Measurements from ENCODE around the gene ADGRV1.

Gene ADGRV1

DNA sequence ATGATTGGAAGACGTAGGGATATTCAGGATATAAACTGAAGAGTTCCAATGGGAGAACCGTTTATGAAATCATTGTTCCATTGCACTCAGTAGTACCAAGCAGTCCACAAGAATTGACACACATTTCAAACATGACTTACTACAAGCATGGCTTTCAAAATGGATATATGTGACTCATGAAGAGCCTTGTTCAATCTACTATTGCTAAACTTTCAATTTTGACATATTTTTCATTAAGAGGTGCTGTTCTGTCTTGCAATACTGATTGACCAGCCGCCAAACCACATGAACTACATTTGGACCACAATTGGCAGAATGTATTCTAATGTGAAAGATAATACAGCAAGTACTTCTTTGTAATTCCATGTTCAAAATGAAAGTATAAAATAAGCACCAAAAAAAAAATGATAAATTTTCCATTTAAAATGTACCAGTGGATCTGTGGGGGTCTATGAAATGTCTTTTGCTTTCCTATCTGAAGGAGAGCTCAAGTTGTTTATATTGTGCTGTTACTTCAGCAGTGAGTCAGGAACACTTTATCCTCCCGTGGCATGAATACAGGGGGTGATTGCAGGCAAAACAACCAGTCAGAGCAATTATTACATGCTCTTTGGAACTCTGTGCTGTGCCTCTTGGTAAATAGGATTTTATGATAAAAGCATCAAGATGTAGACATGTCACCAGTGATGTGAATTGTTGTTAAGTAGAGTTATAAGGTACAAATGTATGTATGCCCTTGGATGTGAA lies 458.5 kb downstream of the ADGRV1 start:
- DNase-seq (ENCODE audit: extremely low read depth, low read depth), result no peak
- TF ChIP-seq, protein P1, sequence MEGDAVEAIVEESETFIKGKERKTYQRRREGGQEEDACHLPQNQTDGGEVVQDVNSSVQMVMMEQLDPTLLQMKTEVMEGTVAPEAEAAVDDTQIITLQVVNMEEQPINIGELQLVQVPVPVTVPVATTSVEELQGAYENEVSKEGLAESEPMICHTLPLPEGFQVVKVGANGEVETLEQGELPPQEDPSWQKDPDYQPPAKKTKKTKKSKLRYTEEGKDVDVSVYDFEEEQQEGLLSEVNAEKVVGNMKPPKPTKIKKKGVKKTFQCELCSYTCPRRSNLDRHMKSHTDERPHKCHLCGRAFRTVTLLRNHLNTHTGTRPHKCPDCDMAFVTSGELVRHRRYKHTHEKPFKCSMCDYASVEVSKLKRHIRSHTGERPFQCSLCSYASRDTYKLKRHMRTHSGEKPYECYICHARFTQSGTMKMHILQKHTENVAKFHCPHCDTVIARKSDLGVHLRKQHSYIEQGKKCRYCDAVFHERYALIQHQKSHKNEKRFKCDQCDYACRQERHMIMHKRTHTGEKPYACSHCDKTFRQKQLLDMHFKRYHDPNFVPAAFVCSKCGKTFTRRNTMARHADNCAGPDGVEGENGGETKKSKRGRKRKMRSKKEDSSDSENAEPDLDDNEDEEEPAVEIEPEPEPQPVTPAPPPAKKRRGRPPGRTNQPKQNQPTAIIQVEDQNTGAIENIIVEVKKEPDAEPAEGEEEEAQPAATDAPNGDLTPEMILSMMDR (IDR thresholded peaks at IDR 0.05; ENCODE audit: low read depth, low read length), result no peak

- TF ChIP-seq, protein P1 (IDR thresholded peaks at IDR 0.05; ENCODE audit: low read depth, low read length), result no peak
- no peak for DNase-seq (ENCODE audit: extremely low read depth, low read depth)
Observed at GRCh38 chr5:91018200-91018599, 459.6 kb downstream of the ADGRV1 start.

GRCh38 chr5:91018712-91019371 lies 460.2 kb downstream of the ADGRV1 start:
- TF ChIP-seq, protein P1 (IDR thresholded peaks at IDR 0.05; ENCODE audit: low read depth, low read length), result no peak
- no peak for DNase-seq (ENCODE audit: extremely low read depth, low read depth)

DNA sequence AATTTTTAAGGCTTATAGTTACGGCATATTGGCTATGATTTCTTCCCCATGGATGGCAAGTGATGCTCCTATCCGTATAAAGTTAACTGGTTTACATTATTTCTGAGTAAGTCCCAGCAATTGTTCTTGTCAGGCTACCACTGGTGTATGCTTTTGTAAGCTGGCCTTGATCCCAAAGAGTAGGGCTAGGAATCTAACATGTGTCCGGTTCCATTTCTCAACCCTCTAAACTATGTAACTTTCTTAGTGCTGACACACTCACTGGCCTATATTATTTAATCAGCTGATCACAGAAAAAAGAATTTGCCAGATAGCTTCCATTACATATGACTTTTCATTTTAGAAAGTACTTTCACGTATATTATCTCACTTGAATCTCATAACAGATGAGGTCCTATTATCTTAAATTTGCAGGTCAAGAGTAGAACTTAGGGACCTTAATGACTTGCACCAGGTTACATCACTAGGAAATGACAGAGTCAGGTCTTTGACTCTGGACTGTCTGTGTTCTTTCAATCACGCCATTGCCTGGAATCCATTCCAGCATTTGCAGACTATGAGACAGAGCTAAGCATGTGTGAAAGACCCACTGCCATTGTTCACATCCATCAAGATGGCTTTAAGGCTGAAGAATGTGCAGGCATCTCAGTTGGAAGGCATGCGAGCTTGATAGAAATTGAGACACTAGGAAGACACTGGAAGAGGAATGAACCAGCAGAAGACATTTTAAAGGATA lies 461.6 kb downstream of the ADGRV1 start:
- DNase-seq (ENCODE audit: extremely low read depth, low read depth), result no peak
- TF ChIP-seq, protein P1 (IDR thresholded peaks at IDR 0.05; ENCODE audit: low read depth, low read length), result no peak

DNA sequence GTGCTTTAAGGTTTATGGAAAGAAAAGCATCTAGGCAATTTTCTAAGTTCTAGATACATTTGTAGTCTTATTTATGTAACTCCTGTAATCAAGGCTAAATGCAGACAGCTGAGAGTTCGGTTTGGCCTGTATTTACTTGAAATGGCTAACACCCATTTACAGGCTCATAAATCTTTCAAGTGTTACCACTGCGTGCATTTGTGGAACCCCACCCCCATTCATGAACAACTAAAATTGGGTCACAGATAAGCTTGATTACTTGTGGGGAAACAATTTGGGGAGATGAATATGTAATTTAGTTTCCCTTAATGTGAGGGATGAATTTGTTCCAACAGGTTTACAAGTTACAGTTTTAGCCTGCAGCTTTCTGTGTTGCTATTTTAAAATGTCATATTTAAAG lies 463.9 kb downstream of the ADGRV1 start:
- DNase-seq (ENCODE audit: extremely low read depth, low read depth), result no peak
- TF ChIP-seq, protein P1 (IDR thresholded peaks at IDR 0.05; ENCODE audit: low read depth, low read length), result no peak

- TF ChIP-seq, protein P1 (IDR thresholded peaks at IDR 0.05; ENCODE audit: low read depth, low read length), result no peak
- no peak for DNase-seq (ENCODE audit: extremely low read depth, low read depth)
Observed at GRCh38 chr5:91024206-91024605, 465.6 kb downstream of the ADGRV1 start.

GRCh38 chr5:91024727-91025126 lies 466.1 kb downstream of the ADGRV1 start:
- no peak for DNase-seq (ENCODE audit: extremely low read depth, low read depth)
- TF ChIP-seq, protein P1 (IDR thresholded peaks at IDR 0.05; ENCODE audit: low read depth, low read length), result no peak

Data from AG09319 (cell line).